Stromal cell of bone marrow (primary cell): ENCODE results near the gene TSTD2.

Experiments
- DNase-seq: peaks from one replicate; pipeline ENCODE4 v3.0.0-alpha.2; 2012; ENCODE audit warnings: low read depth

Gene TSTD2

GRCh38 chr9:97632985-97633858, at the start of gene TSTD2, which contains the start of gene NCBP1:
TSTD2 (minus strand) TSS chr9:97633368; CDS start chr9:97627562, 5,806 bp downstream.
NCBP1 (plus strand) TSS chr9:97633821; CDS start chr9:97633882, 61 bp downstream.
- peak; percentile 96 for DNase-seq

DNA sequence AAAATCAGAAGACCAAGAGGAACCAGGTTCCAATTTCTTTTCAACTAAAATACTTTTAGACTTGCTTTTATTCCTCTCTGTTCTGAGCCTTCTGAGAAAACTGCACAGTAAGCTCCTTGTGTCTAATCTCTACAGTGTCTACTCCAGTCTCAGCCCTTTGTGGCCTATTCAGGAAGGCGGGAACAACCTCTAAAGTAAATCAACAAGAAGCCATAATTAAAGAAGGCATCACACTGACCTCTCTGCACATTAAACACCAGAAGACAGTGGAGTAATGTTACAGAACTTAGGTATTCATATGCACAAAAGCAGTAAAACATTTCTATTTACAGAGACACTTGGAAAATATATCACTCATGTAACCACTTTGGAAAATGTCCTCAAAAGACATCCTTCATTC, 49.1 kb upstream of the TSTD2 start:
- no peak for DNase-seq

DNA sequence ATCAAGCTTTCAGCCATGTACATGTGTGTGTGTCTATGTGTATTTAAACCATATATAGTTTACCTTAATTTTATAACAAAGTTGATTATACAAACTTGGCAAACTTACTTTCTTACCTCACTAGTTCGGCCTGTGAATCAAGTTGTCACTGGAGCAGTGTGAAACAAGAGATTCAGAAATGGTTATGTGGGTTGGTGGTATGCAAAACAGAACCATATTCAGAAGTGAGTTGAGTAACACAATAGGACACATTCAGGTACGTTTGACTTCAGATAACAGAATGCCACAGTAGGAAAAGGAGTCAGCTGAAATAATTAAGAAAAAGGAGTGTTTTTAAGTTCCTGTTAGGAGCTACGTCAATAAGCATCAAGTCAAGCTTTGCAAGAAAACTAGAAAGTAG, 42.5 kb upstream of the TSTD2 start:
- DNase-seq: no peak

- no peak for DNase-seq
Measured at GRCh38 chr9:97673922-97674321, 40.8 kb upstream of the TSTD2 start.

GRCh38 chr9:97672403-97672802, 39.2 kb upstream of the TSTD2 start:
- no peak for DNase-seq

GRCh38 chr9:97670586-97670985, 37.4 kb upstream of the TSTD2 start:
- DNase-seq: no peak

DNA sequence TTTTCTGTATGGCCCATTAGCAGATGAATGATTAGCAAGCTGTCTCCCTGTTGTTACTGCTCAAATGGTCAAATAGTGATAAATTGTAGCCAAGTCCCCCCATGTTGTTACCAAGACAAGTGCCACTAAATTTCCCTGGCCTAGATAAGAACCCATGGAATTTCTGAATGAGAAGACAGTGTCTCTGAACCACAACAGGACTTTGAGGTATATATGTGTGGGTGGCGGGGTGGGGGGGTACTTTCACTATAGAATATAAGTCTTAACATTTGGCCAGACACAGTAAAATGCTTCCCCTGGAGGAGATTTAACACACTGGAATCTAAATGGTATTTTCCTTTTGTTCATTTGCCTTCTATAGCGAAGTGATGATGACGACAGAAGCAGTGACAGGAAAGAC, 35.3 kb upstream of the TSTD2 start:
- DNase-seq: no peak

GRCh38 chr9:97666907-97667686, 33.9 kb upstream of the TSTD2 start:
- no peak for DNase-seq

DNA sequence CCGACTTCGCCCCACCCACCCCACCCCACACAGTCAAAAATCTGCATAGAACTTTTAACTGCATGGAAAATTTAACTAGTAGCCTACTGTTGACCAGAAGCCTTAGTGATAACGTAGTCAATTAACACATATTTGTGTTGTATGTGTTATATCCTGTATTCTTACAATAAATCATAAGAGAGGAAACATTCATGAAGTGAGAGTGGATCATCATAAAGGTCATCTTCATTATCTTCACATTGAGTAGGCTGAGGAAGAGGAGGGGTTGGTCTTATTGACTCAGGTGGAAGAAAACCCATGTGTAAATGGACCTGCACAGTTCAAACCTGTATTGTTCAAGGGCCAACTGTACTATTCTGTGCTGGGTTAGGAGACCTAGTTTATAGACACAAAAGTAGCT, 32.6 kb upstream of the TSTD2 start:
- DNase-seq: no peak

GRCh38 chr9:97660847-97661246, 27.7 kb upstream of the TSTD2 start:
- no peak for DNase-seq

- DNase-seq: no peak
Measured at GRCh38 chr9:97660340-97660739, 27.2 kb upstream of the TSTD2 start.

- no peak for DNase-seq
Measured at GRCh38 chr9:97659771-97660170, 26.6 kb upstream of the TSTD2 start.

DNA sequence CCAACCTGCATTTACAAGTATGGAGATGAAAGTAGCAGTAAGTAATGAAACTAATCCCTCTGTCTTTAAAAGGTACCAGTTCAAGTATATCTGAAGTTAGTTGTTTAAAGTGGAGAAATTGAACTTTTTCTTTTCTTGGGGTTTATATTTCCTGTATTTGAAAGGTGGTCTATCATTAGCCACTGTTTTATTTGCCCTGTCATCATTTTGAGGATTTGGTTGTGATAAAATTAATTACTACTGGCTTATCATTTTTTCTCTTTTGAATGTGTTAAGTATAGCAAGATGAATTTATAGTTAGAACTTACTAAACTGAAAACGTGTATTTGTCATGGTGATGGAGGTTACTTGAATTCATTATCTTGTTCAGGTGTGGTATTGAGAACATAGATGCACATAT, 25.5 kb upstream of the TSTD2 start:
- DNase-seq: no peak

GRCh38 chr9:97651646-97652045, 18.5 kb upstream of the TSTD2 start:
- DNase-seq: no peak

GRCh38 chr9:97647996-97648395, 14.8 kb upstream of the TSTD2 start:
- DNase-seq: no peak

GRCh38 chr9:97645720-97646119, 12.6 kb upstream of the TSTD2 start:
- no peak for DNase-seq

GRCh38 chr9:97640325-97640724, 7.2 kb upstream of the TSTD2 start:
- DNase-seq: no peak

DNA sequence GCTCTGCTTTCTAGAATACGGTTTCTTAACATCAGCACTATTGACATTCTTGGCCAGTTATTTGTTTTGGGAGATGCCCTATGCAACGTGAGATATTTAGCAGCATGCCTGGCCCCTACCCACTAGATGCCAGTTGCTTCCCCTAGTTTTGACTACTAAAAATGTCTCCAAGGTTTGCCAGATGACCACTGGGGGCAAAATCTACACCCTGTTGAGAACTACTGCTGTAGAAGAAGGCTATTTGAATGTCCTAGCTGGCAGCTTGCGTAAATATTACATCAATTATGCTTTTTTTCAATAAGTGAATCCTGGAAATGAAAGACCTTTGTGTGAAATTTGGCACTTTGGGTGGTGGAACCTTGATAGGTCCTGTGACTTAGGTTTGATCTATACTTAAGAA, 5.5 kb upstream of the TSTD2 start:
- no peak for DNase-seq

DNA sequence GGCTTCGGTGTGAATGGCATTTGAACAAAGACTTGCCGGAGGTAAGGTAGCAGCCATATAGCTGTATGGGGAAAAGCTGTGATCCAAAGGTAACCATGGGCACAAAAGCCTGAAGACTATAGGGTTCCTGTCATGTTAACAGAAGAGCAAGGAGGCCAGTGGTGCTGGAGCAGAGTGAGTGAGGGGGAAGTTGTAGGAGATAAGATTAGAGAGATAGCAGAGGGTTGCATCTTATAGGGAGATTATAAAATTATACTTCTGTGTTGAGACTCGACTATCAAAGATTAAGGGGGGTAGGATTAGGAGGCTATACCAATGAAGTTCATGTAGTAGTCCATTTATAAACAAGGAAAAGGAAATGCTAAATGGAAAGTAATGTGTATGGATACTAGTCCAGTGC, 3.7 kb upstream of the TSTD2 start:
- no peak for DNase-seq

- DNase-seq: no peak
Measured at GRCh38 chr9:97635026-97635425, 1.9 kb upstream of the TSTD2 start.

- DNase-seq: no peak
Measured at GRCh38 chr9:97633859-97634490, 807 bp upstream of the TSTD2 start.

GRCh38 chr9:97632248-97632984, 752 bp downstream of the TSTD2 start:
- DNase-seq: peak; percentile 59
